ENCODE measurements around the gene TTN.
"Not testable (repeated sequence)": the region's sequence is repeated elsewhere in the genome, so short reads cannot be mapped to it uniquely, and the experiment has no call there.

The TTN gene

DNA sequence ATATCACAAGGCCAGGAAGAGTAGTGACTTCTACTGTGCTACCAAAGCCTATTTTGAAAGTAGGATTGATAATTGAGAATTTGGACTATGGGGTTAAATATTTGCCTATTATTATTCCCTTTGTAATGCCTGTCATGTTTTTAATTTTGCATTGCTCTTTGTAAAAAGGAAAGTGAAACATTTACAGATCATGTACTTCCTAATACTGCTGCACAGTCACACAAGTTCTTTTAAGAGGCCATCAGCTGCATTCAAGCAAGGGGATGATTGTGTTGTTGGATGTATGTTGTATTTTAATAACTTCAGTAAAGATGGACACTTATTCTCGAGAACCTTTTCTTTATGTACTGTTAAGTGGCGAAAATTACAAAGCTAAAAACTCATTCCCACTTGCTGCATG is 256.9 kb downstream of the TTN start:
- in situ Hi-C loops (cut with MboI; ENCODE audit: low sequenced_read_pairs) = no loop called here

- in situ Hi-C loops (cut with MboI; ENCODE audit: low sequenced_read_pairs) = no loop called here
Measured at GRCh38 chr2:178542569-178542968, 264.7 kb downstream of the TTN start.

- in situ Hi-C loops (cut with MboI; ENCODE audit: low sequenced_read_pairs) = no loop called here
Measured at GRCh38 chr2:178542161-178542560, 265.1 kb downstream of the TTN start.

DNA sequence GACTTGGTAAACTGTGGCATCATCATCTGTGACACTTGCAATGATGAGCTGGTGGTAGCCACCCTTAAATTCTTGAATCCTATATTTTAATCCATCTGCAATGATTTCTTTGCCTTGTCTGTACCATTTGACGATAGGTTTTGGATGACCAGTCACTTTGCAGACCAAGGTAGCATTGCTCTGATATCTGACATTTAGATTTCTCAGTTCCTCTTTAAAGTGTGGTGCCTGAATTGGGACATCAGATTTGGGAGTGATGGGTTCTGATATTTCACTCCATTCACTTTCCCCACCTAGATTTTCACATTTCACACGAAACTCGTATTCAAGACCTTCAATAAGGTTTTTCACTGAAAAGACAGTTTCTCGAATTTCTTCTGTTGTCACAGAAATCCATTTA is 271.2 kb downstream of the TTN start:
- in situ Hi-C loops (cut with MboI; ENCODE audit: low sequenced_read_pairs) = no loop called here

DNA sequence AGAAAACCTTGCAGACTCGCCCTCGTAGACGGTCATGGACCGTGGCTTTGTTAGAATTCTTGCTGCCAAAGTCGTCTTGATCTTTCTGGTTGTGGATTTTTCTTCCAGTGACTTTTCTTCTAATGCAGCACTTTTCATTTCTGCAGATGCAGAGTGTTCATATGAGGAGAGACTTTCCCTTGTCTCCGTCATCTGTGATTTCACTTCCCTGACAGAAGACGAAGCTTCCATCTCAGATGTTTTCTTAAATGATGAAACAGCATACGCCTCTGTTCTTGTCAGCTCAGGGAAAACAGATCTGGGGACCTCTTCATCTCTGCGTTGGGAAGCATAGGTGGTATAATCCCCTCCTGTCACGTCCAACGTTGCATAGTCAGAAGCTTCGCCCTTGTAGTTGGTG is 276.1 kb downstream of the TTN start:
- in situ Hi-C loops (cut with MboI; ENCODE audit: low sequenced_read_pairs) = no loop called here

DNA sequence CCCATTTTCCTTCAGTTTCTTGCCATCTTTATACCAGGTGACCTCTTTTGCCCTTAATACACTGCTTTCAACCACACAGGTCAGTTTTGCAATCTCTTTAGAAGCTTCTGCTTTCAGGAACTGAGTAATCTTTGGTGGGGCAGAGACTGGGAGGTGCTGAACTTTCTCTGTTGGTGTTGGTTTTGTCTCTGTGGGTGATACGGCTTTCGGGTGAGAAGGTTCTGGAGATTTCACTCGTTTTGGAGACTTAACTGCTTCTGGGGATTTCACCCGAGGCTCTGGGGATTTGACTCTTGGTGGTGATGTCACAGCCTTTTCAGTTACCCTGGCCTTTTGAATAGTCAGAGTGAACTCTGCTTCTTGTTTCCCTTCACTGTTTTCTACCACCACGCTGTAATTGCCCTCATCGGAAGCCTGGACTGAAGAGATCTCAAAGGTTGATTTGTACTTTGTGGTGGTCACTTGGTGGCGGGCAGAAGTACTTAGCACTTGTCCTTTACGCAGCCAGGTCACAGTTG is 276.5 kb downstream of the TTN start:
- in situ Hi-C loops (cut with MboI; ENCODE audit: low sequenced_read_pairs) = no loop called here

- in situ Hi-C loops (cut with MboI; ENCODE audit: low sequenced_read_pairs) = no loop called here
Measured at GRCh38 chr2:178530131-178530530, 277.1 kb downstream of the TTN start.

- in situ Hi-C loops (cut with MboI; ENCODE audit: low sequenced_read_pairs) = no loop called here
Measured at GRCh38 chr2:178529194-178529593, 278.0 kb downstream of the TTN start.

GRCh38 chr2:178528647-178529046 is 278.6 kb downstream of the TTN start:
- in situ Hi-C loops (cut with MboI; ENCODE audit: low sequenced_read_pairs) = no loop called here

- in situ Hi-C loops (cut with MboI; ENCODE audit: low sequenced_read_pairs) = no loop called here
Measured at GRCh38 chr2:178527592-178527991, 279.6 kb downstream of the TTN start.

- in situ Hi-C loops (cut with MboI; ENCODE audit: low sequenced_read_pairs) = no loop called here
Measured at GRCh38 chr2:178526256-178526655, 281.0 kb downstream of the TTN start.

DNA sequence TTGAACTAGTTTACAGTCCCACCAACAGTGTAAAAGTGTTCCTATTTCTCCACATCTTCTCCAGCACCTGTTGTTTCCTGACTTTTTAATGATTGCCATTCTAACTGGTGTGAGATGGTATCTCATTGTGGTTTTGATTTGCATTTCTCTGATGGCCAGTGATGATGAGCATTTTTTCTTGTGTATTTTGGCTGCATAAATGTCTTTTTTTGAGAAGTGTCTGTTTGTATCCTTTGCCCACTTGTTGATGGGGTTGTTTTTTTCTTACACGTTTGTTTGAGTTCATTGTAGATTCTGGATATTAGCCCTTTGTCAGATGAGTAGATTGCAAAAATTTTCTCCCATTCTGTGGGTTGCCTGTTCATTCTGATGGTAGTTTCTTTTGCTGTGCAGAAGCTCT is 281.8 kb downstream of the TTN start:
- in situ Hi-C loops (cut with MboI; ENCODE audit: low sequenced_read_pairs) = not testable (repeated sequence)

DNA sequence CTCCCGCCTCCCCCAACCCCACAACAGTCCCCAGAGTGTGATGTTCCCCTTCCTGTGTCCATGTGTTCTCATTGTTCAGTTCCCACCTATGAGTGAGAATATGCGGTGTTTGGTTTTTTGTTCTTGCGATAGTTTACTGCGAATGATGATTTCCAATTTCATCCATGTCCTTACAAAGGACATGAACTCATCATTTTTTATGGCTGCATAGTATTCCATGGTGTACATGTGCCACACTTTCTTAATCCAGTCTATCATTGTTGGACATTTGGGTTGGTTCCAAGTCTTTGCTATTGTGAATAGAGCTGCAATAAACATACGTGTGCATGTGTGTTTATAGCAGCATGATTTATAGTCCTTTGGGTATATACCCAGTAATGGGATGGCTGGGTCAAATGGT is 282.2 kb downstream of the TTN start:
- in situ Hi-C loops (cut with MboI; ENCODE audit: low sequenced_read_pairs) = not testable (repeated sequence)

DNA sequence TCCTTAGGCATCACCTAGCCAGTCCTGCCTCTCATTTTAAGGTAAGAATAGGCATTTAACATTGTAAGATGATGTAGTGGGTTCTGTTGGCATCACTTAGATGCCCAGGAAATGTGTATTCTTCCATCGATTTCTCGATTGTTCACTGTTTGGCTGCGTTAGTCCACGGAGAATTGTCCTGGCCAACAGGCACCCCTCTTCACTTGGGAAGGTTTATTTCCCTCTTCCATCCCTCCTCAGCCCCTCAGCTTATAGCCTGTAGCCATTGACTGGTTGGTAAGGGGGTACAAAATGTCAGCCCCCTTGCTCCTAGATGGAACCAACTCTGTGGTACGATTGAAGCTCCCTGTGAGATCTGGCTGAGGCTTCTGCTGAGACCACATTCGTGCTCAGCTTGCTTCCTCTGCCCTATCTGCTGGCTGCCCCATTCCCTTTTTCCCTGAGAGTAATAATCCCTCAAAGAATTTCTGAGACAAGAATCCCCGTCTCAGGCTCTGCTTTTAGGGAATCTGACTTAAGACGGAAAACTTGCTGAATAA is 283.6 kb downstream of the TTN start:
- in situ Hi-C loops (cut with MboI; ENCODE audit: low sequenced_read_pairs) = no loop called here

- in situ Hi-C loops (cut with MboI; ENCODE audit: low sequenced_read_pairs) = no loop called here
Measured at GRCh38 chr2:178522950-178523595, 284.1 kb downstream of the TTN start.

DNA sequence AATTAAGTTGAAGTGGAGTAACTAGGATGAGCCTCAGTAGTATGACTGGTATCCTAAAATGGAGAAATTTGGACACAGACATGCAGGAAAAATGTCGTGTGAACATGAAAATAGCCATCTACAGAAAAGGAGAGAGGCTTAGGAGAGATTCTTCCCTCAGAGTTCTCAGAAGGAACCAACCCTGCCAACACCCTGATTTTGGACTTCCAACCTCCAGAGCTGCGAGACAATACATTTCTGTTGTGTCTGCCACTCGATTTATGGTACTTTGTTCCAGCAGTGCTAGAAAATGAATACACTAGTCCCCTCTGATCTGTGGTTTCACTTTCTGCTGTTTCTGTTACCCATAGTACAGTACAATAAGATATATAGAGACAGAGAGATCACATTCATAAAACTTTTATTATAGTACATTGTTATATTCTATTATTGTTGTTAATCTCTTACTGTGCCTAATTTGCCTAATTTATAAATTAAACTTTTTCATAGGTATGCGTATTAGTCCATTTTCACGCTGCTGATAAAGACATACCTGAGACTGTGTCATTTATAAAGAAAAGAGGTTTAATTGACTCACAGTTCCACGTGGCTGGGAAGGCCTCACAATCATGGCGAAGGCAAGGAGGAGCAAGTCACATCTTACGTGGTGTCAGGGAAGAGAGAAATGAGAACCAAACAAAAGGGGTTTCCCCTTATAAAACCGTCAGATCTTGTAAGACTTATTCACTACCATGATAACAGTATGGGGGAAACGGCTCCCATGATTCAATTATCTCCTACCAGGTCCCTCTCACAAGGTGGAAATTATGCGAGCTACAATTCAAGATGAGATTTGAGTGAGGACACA is 285.7 kb downstream of the TTN start:
- in situ Hi-C loops (cut with MboI; ENCODE audit: low sequenced_read_pairs) = no loop called here

DNA sequence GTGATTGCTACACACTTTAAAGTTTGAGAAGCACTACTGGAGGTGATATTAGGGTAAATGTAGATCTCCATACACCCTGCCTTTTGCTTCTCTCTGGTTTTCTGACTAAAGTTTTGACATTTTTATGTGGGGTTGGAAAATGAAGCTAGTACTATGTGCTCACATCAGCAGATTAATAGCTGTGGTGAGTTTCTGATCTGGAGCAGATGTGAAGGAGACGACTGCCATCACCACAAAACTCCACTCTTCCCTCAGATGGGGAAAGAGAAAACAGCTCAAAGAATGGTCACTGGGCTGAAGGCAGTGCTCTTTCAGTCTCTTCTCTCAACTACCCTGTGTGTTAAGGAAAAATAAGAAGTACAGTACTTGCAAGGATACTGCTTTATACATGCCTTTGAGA is 289.7 kb downstream of the TTN start:
- in situ Hi-C loops (cut with MboI; ENCODE audit: low sequenced_read_pairs) = no loop called here

- in situ Hi-C loops (cut with MboI; ENCODE audit: low sequenced_read_pairs) = no loop called here
Measured at GRCh38 chr2:178514664-178515063, 292.6 kb downstream of the TTN start.

DNA sequence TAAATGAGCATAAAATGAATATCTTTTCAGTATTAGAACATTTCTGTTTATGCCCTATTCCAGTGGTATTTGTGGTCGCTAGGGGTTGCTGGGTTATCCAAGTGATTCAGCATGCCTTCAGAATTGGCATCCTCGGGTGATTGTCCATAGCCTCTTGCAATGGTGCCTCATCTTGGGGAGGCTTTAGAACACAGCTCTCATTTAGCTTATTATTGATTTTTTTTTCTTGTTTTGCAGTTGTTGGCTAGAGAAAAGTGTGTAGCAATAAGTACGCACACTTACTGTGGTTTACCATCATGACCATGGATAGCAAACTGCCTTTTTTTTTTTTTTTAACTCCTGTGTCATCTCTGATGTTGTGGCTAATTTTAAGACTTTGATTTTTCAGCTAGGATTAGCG is 293.3 kb downstream of the TTN start:
- in situ Hi-C loops (cut with MboI; ENCODE audit: low sequenced_read_pairs) = no loop called here

DNA sequence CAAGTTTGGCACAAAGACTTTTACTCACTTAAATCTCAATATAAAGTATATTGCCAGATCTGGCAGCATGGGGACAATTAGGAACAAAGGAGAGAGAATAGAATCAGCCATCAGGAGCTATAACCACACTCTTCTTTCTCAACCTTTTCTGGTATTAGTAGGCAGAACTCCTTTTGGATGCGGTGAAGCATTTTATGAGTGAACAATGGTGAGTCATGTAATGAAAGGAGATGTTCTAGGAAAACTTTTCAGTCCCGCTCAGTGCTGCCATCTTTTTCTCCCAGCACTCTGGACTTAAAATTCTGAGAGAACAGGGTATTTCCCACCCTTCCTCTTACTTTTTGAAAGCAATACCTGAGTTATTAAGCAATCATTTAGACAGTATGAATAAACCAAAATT is 294.7 kb downstream of the TTN start:
- in situ Hi-C loops (cut with MboI; ENCODE audit: low sequenced_read_pairs) = no loop called here

DNA sequence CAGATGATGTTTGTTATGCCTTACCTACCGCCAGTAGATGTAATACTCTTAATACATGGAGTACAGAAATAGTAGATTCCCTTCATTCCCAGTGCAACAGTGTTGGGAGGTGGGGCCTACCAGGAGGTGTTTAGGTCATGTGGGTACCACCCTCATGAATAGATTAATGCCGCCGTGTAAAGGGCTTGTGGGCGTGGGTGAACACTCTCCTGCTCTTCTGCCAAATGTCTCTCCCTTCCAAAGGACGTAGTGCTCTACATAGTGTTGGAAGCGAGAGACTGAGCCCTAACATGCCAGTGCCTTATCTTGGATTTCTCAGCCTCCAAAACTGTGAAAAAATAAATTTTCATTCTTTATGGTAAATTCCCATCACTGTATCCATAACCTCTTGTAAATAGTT is 296.8 kb downstream of the TTN start:
- in situ Hi-C loops (cut with MboI; ENCODE audit: low sequenced_read_pairs) = no loop called here

DNA sequence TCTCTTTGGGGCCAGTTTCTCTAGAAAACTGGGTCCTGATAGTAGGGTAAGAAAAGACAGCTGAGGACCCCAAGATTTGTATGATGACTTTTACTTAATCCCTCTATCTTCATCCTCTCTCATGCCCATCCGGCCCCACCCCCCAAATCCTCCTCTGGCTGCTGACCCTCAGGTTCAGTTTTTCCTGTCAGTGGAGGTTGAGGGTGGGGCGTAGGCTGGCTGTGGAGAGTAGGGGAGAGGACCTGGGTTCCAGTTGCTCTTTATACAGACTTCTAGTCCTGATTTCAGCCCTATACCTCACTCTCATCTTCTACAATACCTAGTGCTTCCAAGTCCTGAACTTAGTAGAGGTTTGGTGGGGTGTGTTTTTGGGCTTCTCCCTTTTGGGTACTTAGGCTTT is 298.6 kb downstream of the TTN start:
- in situ Hi-C loops (cut with MboI; ENCODE audit: low sequenced_read_pairs) = no loop called here
